Esophagus muscularis mucosa (tissue), 4 donors: ENCODE data around the gene SLC16A6. TPM values are rescaled to one million over a fixed set of nuclear protein-coding genes. Genes with fewer than 3 reads are reported as not detected.

ENCODE experiments used
- DNase-seq: peaks from one replicate; pipeline ENCODE4 v3.0.0-alpha.2; 2017; ENCODE audit errors: extremely low spot score
- H3K27ac ChIP-seq, 4 donors: fragments of 200-600 bp; sonication (generic); replicated peaks in 1 of 4; 1 replicate in 3 of 4; 2 replicates in 1 of 4; pipeline ENCODE4 v1.5.1; 2016 to 2019; ENCODE audit warnings: mild to moderate bottlenecking in 1 of 4
- H3K27me3 ChIP-seq, 4 donors: fragments of 200-600 bp; sonication (generic); one replicate each; pipeline versions ENCODE4 v1.5.1 to v1.6.0; 2016 to 2019
- H3K36me3 ChIP-seq, 4 donors: fragments of 200-600 bp; sonication (generic); one replicate each; pipeline ENCODE4 v1.5.1; 2016 to 2019
- H3K4me1 ChIP-seq, 4 donors: fragments of 200-600 bp; sonication (generic); one replicate each; pipeline ENCODE4 v1.5.1; 2016 to 2019
- H3K4me3 ChIP-seq, 4 donors: fragments of 200-600 bp; sonication (generic); 1 replicate in 2 of 4; 2 replicates in 2 of 4; pipeline ENCODE4 v1.5.1; 2016 to 2019; ENCODE audit warnings: mild to moderate bottlenecking in 4 of 4, moderate library complexity in 1 of 4
- H3K9me3 ChIP-seq, 4 donors: fragments of 200-600 bp; sonication (generic); 1 replicate in 3 of 4; 2 replicates in 1 of 4; pipeline ENCODE4 v1.5.1; 2016 to 2019
- EP300 ChIP-seq: sonication (generic); formaldehyde crosslinking; IDR thresholded peaks from one replicate; pipeline ENCODE4 v1.6.1; 2017; ENCODE audit warnings: antibody characterized with exemption
- POLR2A ChIP-seq: fragments of 450-650 bp; IDR thresholded peaks from one replicate; pipeline ENCODE4 v1.6.1; 2017; ENCODE audit warnings: antibody characterized with exemption, moderate library complexity, mild to moderate bottlenecking, low read depth
- POLR2AphosphoS5 ChIP-seq, 2 donors: sonication (generic); formaldehyde crosslinking; IDR thresholded peaks; one replicate each; pipeline ENCODE4 v1.6.1; 2017; ENCODE audit warnings: antibody characterized with exemption in 2 of 2
- WGBS: methylation state at CpG from one replicate; pipeline ENCODE4 v1.1.5; 2018; 5-methylcytosine and 5-hydroxymethylcytosine counted together
- intact Hi-C: fragments of 100-400 bp; cut with DNase I; formaldehyde crosslinking; loops from one replicate; pipeline ENCODE4 v1.15.1; 2023
- total RNA-seq, 4 donors: library from RNA; depleted of rRNA; stranded (reverse); fragments of >200 nt; gene quantifications; one replicate each; pipeline versions ENCODE4 v1.1.0 to v1.2.1, GENCODE V29; 2016
- TF ChIP-seq, protein P1 (sequence below), 3 experiments: fragments of 200-600 bp in 2 of 3; fragments of 450-650 bp in 1 of 3; sonication (generic) in 2 of 3; IDR thresholded peaks; one replicate each; pipeline ENCODE4 v1.5.1; 2017 to 2019; ENCODE audit warnings: antibody characterized with exemption in 3 of 3, mild to moderate bottlenecking in 2 of 3, moderate library complexity in 1 of 3

The SLC16A6 gene
- total RNA-seq, 4 donors from 2014 or later: 0.33 to 0.42 (median 0.34) TPM; not detected in 1

DNA sequence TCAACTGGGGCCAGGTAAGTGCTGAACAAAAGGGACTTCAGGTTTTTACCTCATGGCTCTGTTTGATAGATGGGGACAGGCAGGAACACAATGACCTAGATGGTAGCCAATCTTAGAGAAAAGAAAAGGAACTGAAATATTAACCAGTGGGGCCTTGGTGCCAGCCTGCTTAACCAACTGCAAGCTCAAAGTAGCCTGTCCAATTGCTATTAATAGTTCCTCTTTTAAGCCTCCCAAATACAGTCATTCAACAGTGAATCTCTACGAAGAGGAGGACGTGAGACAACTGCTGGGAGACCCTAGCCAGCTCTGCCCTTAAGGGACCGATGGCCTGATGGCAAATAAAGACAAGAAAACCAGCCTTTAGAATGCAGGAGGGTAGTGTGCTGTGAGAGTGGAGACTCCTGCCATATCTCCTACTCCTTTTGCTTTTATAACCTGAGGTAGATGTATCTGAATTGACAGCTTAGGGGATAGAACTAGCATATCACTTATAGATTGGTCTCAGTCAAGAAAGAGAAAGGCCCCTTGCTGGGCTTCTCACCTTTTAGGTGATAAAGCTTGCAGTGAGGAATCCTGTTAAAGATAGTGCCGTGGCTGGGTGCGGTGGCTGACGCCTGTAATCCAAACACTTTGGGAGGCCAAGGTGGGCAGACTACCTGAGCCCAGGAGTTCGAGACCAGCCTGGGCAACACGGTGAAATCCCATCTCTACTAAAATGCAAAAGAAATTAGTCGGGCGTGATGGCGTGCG is 28.7 kb upstream of the SLC16A6 start:
- H3K27me3 ChIP-seq: no peaks in the 10 kb centered on the region
- H3K27ac ChIP-seq: no peak overlapping the region
- H3K4me3 ChIP-seq: no peak overlapping the region
- peaks cover 0 to 6% (median 0%) of the 10 kb centered on the region in 4 donors for H3K4me1 ChIP-seq
- TF ChIP-seq EP300 (no peak), POLR2AphosphoS5 (IDR thresholded peaks at IDR 0.05) (no peak), POLR2A (no peak)
- TF ChIP-seq, protein P1, sequence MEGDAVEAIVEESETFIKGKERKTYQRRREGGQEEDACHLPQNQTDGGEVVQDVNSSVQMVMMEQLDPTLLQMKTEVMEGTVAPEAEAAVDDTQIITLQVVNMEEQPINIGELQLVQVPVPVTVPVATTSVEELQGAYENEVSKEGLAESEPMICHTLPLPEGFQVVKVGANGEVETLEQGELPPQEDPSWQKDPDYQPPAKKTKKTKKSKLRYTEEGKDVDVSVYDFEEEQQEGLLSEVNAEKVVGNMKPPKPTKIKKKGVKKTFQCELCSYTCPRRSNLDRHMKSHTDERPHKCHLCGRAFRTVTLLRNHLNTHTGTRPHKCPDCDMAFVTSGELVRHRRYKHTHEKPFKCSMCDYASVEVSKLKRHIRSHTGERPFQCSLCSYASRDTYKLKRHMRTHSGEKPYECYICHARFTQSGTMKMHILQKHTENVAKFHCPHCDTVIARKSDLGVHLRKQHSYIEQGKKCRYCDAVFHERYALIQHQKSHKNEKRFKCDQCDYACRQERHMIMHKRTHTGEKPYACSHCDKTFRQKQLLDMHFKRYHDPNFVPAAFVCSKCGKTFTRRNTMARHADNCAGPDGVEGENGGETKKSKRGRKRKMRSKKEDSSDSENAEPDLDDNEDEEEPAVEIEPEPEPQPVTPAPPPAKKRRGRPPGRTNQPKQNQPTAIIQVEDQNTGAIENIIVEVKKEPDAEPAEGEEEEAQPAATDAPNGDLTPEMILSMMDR (IDR thresholded peaks at IDR 0.05): no peak
- no peaks in the 10 kb centered on the region for H3K9me3 ChIP-seq
- intact Hi-C loops: no loop called here
- H3K36me3 ChIP-seq: no peaks in the 10 kb centered on the region
- WGBS: 89% methylated on average over 12 of the region's 12 CpGs
- DNase-seq: no peak

DNA sequence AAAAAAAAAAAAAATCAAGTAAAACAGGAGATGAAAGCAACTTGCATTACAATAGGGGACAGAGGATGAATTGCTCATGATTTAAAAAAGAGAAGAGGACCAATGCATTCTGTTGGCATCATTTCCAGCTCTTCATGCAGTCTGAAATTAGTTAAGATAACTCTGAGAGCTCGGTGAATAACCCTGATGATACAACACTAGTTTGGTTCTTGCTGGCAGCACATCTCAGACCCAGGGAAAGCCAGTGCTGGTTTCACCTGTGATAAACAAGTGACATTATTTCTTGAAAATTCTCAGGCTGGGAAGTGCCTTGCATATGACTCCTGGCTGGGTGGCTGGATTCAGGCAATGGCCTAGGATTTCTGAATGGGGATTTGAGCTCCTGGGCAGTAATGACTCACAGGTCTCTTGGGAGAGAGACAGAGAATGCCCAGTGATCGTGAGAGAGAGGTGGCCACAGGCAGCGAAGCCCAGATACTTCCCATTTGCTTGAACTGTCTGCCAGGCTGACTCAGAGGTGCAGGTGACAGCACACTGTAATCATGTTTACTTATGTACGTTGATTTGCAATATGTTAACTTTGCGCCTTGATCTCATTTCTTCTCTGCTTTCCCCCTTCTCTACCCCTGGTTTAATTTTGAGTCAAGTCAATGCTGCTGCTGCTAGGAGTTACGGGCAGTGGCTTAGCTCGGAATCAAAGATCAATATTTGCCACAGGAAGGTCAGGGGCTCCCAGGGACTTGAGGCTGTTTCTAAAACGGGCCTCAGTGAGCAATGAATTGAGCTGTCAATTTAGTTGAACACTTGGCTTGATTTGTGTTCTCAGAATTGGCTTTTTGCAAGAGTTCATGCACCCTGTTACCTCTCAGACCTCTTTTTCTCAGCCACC is 27.4 kb upstream of the SLC16A6 start:
- WGBS: 59% methylated on average over 8 of the region's 8 CpGs
- H3K27me3 ChIP-seq: no peaks in the 10 kb centered on the region
- H3K27ac ChIP-seq: no peak overlapping the region
- peaks cover 0 to 6% (median 0%) of the 10 kb centered on the region in 4 donors for H3K4me1 ChIP-seq
- no peaks in the 10 kb centered on the region for H3K9me3 ChIP-seq
- intact Hi-C loops: no loop called here
- no peaks in the 10 kb centered on the region for H3K36me3 ChIP-seq
- TF ChIP-seq, protein P1 (IDR thresholded peaks at IDR 0.05): no peak
- no peak for TF ChIP-seq POLR2AphosphoS5 (IDR thresholded peaks at IDR 0.05)
- TF ChIP-seq EP300: no peak
- TF ChIP-seq POLR2A: no peak
- H3K4me3 ChIP-seq: no peak overlapping the region
- no peak for DNase-seq

DNA sequence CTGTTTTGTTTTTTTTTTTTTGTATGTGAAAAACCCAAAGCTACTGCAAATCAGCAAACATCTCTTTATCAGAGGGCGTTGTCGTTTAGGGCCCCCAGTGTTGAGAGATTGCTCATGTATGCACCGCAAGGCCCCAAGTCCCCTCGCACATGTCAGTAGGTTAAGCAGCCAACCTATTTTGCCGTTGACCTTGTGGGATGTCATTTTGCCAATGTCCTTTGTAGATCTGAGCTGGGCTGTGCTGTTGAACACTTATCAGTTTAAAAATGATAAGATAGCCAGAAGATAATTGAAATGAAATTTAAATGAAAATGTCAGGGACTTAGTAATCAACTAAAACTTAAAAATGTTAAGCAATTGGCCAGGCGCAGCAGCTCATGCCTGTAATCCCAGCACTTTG is 26.5 kb upstream of the SLC16A6 start:
- no peaks in the 10 kb centered on the region for H3K36me3 ChIP-seq
- H3K9me3 ChIP-seq: no peaks in the 10 kb centered on the region
- intact Hi-C loops: no loop called here
- DNase-seq: no peak
- WGBS: 95% methylated on average over 6 of the region's 6 CpGs
- H3K27me3 ChIP-seq: no peaks in the 10 kb centered on the region
- H3K4me1 ChIP-seq: peaks cover 0 to 6% (median 0%) of the 10 kb centered on the region in 4 donors
- TF ChIP-seq, protein P1 (IDR thresholded peaks at IDR 0.05): no peak
- no peak for TF ChIP-seq POLR2AphosphoS5 (IDR thresholded peaks at IDR 0.05)
- no peak for TF ChIP-seq EP300
- no peak overlapping the region for H3K27ac ChIP-seq
- H3K4me3 ChIP-seq: no peak overlapping the region

DNA sequence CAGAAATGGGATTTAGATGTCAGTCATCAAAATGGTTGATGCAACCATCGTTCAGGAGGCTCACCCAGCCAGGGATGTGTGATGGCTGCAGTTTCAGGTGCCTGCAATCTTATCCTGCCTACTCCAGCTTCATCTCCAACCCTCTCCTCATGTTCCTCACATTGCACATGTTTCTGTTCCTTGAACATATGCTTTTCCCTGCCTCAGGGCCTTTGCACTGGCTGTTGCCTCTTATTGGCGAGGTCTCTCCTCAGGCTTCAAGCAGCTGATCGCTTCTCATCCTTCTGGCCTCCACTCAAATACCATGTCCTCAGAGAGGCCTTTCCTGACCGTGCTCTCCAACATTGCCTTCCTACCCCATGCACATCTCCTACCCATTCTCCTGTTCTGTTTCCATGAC is 25.0 kb upstream of the SLC16A6 start:
- Histone ChIP-seq H3K36me3 (no peaks in the 10 kb centered on the region), H3K4me3 (no peak overlapping the region), H3K9me3 (no peaks in the 10 kb centered on the region), H3K27ac (no peak overlapping the region), H3K27me3 (no peaks in the 10 kb centered on the region), H3K4me1 (peaks cover 0 to 6% (median 2%) of the 10 kb centered on the region in 4 donors)
- no peak for TF ChIP-seq EP300
- TF ChIP-seq POLR2AphosphoS5 (IDR thresholded peaks at IDR 0.05): no peak
- no peak for TF ChIP-seq POLR2A
- TF ChIP-seq, protein P1 (IDR thresholded peaks at IDR 0.05): no peak
- intact Hi-C loops: no loop called here
- no peak for DNase-seq
- 90% methylated on average over 4 of the region's 4 CpGs for WGBS
